Ishikawa (cell line): ENCODE measurements around the gene RFX8.

Source experiments
- CEBPB ChIP-seq: IDR thresholded peaks from 2 replicates; pipeline ENCODE4 v1.6.1; 2012
- CREB1 ChIP-seq: IDR thresholded peaks from 2 replicates; pipeline ENCODE4 v1.6.1; 2012; ENCODE audit warnings: low read depth
- EGR1 ChIP-seq: IDR thresholded peaks from 2 replicates; pipeline ENCODE4 v1.6.1; 2012
- EP300 ChIP-seq: IDR thresholded peaks from 2 replicates; pipeline ENCODE4 v1.6.1; 2012; ENCODE audit warnings: borderline replicate concordance
- FOXM1 ChIP-seq: IDR thresholded peaks from 2 replicates; pipeline ENCODE4 v1.6.1; 2012; ENCODE audit warnings: low read depth, borderline replicate concordance
- MAX ChIP-seq: IDR thresholded peaks from 2 replicates; pipeline ENCODE4 v1.6.1; 2012
- REST ChIP-seq: IDR thresholded peaks from 2 replicates; pipeline ENCODE4 v1.6.1; 2012; ENCODE audit warnings: low read depth, mild to moderate bottlenecking
- TAF1 ChIP-seq: IDR thresholded peaks from 2 replicates; pipeline ENCODE4 v1.6.1; 2012; ENCODE audit warnings: low read depth, mild to moderate bottlenecking
- YY1 ChIP-seq: IDR thresholded peaks from 2 replicates; pipeline ENCODE4 v1.6.1; 2012; ENCODE audit warnings: low read depth
- ZBTB7A ChIP-seq: IDR thresholded peaks from 2 replicates; pipeline ENCODE4 v1.6.1; 2012; ENCODE audit warnings: low read depth

DNA sequence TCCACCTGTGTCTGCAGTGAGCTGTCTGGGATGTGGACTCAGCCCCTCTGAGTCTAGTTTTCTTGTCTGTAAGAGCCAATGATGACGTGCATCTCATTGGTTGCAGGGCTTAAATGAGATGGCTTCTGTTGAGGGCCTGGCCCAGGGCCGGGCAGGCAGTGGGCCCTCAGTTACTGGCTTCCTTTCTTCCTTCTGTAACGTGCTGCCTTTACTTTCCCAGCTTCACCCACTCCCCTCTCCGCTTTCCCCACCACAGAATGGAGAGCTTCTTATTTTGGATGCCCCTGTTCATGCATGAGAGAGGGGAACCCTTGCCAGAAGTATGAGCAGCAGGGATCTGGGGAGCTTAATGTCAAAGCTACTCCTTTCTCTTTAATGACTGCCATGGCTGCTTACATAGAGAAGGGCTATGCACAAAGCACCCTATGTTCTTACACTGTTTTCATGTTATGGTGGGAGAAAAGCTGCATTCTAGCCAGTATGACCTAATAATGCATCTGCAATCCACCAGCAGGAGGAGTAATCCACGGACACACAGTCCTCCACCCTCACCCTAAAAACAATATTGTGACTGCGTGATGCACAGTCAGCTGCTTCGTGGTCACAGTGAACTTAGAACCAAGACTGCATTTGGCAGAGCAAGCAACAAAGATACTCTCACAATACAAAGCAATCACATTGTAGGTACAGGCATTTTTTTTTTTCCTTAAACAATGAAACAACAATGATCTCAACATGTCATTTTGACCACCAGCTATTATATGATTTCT is 124.8 kb downstream of the RFX8 start:
- TF ChIP-seq REST (no peak), MAX (no peak), EP300 (no peak), CREB1 (no peak), YY1 (no peak), TAF1 (no peak), FOXM1 (no peak), CEBPB (no peak), EGR1 (no peak), ZBTB7A (no peak)
